HG02981 (cell line): ENCODE data around the gene UBE2O.

Experiments
- ATAC-seq: cut with Tn5 transposase; IDR thresholded peaks from one replicate; pipeline ENCODE4 v1.9.1; 2021; ENCODE audit warnings: mild to moderate bottlenecking, moderate library complexity; ENCODE audit not compliant: unreplicated experiment

The UBE2O gene

DNA sequence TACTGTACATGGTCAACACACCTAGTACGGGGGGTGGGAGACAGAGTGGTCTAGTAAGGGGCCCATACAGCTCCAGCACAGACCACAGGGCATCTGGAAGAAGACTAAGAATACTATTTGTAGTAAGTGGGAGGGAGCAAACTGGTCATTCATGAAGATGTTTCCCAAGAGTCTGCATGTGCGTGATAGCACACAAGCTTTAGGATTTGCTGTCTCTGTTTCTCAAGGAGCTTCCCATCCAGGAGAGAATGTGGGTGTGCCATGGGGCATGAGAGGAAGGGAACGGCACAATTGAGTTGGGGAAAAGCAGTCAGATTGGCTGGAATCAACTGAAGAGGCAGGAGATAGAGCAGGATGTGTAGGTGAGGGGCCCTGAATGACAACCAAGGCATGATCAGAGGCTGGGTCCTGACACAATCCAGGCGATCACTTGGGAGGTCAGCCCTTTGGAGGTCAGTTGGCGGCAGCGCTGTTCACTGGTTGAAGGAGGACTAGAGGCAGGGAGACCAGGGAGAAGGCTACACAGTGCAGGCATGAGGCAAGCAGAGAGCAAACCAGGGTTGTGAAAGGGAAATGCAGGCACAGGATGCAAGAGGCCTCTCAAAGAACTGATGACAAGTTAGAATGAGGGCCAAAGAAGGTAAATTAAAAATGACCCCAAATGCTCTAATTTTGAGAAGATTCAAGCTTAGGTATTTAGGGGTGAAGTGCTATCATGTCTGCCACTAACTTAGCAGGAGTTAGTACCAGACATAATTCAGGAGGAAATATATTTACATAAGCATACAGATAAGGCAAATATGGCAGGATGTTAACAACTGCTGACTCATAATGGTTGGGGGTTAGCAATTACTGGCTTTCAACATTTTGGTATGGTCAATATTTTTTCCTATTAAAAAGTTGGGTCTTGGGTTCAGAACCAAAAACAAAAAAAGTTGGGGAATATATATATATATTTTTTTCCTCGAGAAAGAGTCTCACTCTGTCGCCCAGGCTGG is 10.3 kb downstream of the UBE2O start:
- ATAC-seq, result no peak

DNA sequence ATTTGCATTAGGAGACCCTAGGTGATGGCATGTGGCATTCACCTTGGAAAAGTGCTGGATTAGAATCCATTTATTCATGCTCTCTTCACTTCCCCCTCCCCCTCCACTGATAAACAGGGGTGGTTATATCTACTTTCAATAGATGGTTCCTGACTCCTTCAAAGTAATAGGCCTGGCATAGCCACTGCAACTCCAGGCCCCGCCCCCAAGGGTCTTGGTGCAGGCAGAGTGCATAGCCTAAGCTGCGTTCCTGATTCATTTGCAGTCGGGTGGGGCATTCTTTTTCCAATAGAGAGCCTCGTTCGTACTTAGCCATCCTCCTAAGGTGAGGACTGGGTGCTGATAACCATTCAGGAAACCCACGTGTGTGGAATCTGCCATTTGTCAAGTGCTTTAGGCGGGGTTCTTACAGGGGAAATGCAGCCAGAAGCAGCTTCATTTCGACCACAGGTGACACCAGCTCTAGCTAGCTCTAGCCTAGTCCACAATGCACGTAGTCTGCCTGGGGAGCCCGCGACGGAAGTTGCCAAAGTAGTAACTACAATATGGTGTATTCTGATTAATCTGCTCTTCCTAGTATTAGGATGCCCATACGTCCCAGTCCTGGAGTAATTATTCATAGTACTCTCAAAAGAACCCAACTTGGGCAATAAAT is 11.1 kb downstream of the UBE2O start:
- ATAC-seq, result no peak

DNA sequence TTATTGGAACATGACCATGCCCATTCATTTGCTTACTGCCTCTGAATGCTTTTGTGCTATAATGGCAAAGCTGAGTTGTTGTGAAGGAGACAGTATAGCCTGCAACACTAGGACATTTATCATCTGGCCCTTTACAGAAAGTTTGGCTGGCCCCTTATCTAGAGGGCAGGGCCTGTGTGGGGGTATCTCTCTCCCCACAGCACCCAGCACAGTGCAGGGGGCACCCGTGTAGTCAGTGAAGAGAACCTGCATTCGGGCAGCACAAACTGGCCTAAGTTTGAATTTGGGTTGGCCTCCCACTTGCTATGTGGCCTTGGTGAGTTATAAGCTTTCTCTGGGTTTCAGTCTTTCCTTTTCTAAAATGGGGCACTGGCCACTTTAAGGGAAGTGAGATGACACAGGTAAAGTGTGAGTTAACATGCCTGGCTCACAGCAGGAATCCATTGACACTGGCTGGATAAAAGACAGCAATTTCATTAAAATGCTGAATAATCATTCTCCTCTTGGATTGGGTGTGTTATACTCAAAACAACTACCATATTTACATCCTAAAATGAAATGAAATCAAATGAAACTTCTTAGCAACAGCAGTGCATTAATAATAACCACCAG is 12.1 kb downstream of the UBE2O start:
- no peak for ATAC-seq

DNA sequence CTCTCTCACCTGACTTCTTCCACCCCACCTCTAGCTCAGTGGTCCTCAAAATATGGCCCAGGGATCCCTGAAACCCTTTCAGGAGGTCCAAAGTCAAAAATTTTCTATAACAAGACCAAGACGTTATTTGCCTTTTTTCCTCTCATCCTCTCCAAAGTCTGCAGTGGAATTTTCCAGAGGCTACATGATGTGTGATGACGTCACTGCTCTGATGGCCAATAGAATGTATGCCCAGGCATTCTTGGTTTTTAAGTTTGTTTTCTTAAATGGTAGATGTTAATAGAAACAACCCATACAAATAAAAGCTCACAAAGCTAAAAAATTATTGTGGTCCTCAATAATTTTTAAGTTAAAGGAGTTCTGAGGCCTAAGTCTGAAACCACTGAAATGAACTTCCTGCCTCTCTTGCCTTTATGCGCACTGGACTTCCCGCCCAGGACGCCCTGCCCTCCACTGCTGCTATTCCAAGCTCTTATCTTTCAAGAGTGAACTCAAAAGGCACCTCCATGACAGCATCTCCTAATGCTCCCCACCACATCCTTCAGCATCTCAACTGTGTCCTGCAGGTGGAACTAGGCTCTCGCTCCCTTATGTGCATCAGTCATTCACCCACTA is 13.5 kb downstream of the UBE2O start:
- no peak for ATAC-seq

DNA sequence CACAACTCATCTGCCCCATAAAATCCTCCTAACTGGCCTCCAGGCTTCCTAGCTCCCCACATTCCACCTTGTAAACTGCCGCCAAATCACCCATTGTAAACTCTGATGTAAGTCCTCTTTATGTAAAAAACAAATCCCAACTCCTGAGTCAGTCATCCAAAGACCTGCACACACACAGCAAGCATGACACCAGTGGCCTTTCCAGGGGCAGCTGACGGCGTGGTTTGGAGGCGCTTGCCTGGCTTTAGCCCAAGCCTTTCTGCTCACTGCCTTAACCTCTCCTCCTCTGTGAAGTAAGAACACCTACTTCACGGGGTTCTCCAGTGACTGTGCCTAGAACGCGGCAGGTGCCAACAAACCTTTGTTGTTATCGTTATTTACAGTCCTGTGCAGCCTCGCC is 14.0 kb downstream of the UBE2O start:
- ATAC-seq, result no peak

DNA sequence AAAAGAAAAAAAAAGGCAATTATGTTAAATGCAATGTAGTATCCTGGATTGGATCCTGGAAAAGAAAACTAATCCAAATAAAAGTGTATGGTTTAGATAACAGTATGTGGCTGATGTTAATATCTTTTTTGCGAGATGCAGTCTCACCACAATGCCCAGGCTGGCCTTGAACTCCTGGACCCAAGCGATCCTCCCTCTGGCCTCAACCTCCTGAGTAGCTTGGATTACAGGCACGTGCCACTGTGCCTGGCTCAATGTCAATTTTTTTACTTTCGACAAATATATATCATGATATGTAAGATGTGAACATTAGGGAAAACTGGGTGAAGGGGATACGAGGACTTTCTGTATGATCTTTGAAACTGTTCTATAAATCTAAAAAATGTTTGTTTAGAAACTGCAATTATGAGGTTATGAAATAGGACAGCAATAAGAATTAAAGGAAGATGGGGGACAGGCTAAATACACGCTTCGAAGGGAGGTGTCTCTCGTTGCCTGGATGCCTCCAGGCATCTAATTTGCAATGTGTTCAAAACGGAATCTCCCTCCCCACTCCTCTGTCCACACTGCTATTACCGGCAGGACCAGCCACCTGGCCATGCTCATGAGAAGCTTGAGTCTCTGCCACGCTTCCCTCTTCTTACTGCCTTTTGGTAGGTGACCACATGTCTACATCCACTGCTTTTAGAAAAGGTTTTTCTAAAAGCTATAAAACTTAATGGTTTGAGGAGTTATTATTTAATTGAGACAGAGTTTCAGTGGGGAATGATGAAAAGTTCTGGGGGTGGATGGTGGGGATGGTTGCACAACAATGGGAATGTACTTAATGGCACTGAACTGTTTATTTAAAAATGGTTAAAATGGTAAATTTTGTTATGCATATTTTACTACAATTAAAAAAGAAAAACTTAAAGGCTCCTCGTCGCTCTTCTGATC is 15.2 kb downstream of the UBE2O start:
- ATAC-seq, result no peak

DNA sequence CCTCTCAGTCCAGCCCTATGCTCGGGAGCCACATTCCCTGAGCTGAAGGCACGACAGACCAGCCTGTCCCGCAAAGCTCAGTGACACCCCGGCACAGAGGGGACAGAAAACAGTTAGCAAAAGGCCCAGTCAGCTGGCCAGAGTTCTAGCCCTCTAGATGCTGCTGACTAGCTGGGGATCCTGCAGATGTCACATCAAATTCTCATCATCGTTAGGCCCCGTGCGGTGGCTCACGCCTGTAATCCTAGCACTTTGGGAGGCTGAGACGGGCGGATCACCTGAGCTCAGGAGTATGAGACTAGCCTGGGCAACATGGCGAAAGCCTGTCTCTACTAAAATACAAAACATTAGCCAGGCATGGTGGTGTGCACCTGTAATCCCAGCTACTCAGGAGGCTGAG is 17.2 kb downstream of the UBE2O start:
- no peak for ATAC-seq

DNA sequence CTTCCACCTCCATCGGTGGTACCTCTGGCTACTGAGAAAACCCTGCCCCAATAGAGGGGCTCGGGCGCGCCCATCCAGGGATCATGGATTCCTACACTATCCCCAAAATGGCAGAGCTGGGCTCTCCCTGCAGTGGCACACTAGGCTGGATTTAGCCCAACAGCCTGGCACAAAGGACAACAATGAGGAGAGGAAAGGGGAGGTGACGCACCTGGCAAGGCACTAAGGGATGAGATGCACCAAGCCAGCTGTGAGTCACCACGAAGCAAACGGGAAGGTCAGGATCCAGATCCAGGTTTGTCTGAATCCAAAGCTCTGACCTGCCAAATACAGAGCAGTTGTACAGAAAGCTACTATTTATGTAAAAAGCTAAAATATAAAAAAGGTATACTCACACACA is 18.1 kb downstream of the UBE2O start:
- ATAC-seq, result no peak

DNA sequence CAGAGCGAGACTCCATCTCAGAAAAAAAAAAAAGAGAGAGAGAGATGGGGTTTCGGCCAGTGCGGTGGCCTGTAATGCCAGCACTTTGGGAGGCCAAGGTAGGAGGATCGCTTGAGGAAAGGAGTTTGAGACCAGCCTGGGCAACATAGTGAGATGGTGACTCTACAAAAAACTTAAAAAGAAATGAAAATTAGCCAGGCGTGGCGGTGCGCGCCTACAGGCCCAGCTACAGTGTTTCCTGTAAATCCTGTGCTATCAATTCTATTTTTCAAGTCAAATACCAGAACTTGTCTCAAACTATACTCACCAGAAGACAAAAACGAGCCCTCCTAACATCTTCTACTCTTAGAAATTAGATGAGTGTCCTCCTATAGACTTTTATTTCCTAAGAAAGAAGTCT is 19.3 kb downstream of the UBE2O start:
- ATAC-seq, result no peak

DNA sequence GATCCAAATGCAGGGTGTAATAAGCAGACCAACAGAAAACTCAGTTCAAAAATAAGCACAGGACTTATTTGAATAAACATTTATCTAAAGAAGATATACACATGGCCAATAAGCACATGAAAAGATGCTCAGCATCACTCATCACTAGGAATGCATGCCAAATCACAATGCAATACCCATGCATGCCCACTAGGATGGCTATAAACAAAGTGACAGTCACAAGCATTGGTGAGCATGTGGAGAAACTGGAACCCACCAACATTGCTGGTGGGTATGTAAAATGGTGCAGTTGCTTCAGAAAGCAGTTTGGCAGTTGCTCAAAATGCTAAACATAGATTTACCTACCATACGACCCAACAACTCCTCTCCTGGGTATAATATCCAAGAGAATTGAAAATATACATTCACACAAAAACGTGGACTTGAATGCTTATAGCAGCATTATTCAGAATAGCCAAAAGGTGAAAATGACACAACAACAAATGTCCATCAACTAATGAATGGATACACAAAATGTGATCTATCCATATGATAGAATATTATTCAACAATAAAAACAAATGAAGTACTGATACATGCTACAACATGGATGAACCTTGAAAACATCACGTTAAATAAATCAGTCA is 20.1 kb downstream of the UBE2O start:
- no peak for ATAC-seq

DNA sequence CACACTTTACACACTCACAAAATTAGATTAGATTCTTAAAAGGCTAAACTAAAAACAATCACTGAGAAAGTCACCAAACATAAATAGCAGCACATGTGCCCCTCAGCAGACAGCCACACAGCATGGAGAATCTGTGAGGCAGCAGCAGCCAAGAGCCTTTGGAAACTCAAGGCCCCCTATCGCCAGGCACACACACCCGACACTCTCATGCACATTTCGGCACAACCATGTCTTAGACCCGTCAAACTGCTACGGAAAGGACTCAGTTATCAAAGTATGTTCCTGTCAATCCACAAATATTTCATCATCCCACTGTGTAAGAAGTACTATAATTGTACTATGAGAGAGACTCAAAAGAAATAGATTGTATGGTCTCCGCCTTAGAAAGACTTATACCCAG is 20.9 kb downstream of the UBE2O start:
- ATAC-seq, result no peak

DNA sequence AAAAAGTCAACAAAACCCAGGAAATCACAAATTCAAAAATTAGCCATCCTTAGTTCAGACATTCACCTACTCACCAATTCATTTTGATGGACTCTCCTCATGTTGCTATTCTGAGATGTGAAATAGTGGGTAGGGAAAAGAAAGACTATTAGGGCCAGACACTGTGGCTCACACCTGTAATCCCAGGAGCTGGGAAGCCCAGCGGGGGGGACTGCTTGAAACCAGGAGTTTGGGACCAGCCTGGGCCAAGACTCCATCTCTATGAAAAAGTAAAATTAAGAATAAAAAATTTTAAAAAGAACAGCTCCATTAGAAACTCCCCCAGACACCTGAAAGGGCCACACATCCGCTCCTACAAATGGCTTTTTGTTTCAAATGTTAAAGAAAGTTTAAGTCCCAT is 21.4 kb downstream of the UBE2O start:
- no peak for ATAC-seq

DNA sequence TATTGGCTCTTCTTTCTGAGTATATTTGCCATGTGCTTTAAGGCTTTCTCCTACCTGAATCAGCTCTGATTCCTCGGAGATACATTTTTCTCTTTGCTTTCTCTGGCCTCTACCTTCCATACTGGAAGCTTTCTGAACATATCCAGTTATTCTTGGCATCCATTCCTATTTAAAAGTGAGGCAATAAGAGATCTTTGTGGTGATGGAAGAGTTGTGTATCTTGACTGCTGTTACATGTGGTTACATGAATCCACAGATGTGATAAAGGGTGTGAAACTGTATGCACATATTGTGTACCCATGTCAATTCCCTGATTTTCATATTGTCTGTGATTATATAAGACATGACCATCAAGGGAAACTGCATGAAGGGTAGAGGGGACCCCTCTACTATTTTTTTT is 24.4 kb downstream of the UBE2O start:
- no peak for ATAC-seq

DNA sequence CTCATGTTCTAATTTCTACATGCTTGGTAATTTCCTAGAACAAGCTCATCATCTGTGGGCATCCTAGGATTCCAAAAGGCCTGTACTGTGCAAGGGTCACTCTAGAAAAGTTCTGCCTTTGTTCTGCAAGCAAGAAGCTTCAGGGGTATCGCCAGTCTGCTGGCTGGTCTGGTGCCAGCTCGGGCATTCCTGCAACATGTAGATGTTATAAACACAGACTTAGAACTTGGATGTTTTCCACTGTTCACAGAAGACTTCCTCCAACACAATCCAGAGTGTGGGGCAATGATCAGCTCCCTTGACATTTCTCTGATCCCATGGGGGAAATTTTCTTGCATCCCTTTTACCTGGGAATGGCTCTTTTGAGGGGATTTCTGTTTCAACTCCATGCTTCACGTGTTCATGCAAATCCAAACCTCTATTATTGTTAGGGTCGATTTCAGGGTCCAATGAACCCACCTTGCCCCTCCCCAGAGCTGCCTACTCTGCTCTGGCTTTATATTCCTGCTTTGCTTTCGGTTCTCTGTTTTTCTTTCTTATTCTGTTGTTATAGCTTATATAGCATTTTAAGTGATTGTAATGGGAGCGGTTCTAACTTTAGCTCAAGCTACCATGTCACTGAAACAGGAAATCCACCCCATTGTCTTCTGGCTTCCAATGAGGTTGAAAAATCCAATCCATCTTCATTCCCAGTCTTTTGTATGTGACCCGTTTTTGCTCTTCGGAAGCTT is 25.3 kb downstream of the UBE2O start:
- ATAC-seq, result no peak

DNA sequence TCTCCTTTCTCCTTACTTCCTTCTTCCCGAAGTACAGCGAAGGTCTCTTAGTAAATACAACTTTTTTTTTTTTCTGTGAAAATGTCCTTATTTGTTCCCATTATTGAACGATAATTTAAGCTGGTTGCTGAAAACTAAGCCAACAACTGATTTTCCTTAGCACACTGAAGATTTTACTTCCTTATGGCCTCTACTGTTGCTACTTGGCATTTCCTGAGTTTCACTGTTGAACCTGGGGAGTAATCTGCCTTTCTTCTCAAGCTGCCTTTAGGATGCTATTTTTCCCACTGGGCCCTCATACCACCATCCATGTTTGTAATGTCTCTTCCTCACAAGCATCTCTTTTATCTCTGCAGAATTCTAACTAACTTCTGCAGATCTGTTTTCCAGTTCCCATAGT is 26.1 kb downstream of the UBE2O start:
- no peak for ATAC-seq

DNA sequence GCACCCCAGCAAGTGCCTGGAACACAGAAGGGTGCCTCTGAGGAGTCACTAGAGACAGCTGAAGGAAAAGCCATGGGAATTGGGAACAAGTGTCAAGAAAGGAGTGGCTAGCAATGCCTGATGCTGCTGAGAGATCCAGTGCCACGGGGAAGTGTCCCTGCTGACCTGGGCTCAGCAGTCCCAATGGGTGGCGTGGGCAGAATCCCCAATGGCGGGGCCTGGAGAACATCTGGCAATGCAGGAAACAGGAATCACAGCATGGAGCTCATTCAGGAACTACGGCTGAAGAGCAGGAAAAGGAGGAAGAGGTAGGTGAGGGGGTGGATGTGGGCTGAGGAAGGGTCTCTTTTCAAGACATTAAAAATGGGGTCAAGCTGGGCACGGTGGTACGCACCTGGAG is 30.1 kb downstream of the UBE2O start:
- no peak for ATAC-seq

DNA sequence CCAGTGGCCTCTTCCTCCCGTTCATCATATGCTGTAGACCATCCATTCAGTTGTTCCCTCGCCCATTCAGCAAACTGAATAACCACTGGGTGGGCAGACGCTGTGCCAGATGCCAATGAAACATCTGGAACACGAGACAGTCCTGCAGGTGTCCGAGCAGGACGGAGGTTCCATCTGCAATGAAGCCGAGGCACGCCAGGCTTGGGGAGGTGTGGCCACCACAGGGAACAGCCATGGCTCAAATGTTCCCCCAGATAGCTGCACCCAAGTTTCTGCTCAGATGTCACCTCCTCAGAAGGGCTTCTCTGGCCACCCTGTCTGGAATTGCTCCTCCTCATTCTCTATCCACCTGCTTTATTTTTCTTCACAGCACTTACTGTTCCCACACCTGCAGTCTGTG is 30.5 kb downstream of the UBE2O start:
- no peak for ATAC-seq

DNA sequence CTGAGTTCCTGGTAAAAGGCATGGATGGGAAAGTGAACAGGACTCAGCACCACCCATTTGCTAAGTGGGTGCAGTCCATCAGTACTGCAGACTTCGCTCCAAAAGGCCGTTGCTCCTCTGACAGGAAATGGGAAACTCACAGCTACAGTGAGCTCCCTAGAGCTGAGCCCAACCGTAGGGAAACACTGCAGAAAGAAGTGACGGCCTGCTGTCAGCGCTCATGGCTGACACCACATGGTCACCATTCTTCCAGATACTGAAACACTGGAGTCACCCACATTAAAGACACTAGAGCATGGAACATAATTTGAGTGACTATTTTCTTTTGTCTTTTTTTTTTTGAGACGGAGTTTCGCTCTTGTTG is 31.9 kb downstream of the UBE2O start:
- no peak for ATAC-seq

DNA sequence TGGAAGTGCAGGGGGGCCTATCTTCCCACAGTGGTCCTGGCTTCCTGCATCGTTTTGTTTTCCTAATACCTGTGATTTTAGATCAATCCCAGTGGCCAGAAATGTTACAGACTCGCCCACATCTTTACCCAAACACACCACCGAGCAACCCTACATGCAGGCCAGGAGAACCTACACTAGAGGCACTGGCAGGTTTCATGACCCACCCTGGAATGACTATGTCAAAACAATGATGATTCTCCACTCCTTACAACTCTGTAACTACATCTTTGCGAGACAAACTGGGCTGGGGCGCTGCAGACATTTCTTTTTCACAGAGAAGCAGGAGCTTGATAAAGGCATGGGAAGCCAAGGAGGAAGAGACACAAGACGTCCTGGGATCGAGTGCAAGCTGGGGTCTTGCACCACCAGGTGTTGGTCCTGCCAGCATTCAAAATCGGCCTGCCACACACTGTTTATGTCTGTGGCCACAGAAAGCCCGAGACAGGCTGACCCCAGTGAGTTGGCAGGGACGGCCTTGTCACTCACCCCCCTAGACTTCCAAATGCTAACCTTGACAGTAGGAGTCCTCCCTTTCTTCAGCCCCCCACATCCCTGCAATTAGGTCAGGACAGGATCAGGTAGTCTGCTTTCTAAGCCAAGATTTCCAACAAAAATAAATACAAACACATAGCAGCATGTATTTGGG is 32.5 kb downstream of the UBE2O start:
- ATAC-seq, result no peak
